PC-9 (cell line): ENCODE measurements around the gene LRP1B. TPM values are rescaled to one million over a fixed set of nuclear protein-coding genes. Genes with fewer than 3 reads are reported as not detected.

Experiments
- BruUV-seq: library from RNA; stranded (reverse); fragments of 400-500 nt; replicated peaks from 2 replicates; lab custom pipeline; 2021; lab: Mats Ljungman, UMichigan
- CTCF ChIA-PET: fragments of 300-600 bp; sonication (Branson Sonifier 250); formaldehyde crosslinking; loops from one replicate; lab custom pipeline; 2022; ENCODE audit warnings: antibody characterized with exemption; lab: Charles Lee
- POLR2A ChIA-PET: fragments of 300-600 bp; sonication (Branson Sonifier 250); formaldehyde crosslinking; loops from one replicate; lab custom pipeline; 2022; ENCODE audit warnings: antibody characterized with exemption; ENCODE audit not compliant: unreplicated experiment; lab: Charles Lee
- DNase-seq, 2 experiments: peaks; one replicate each; pipeline versions ENCODE4 v3.0.0 to v3.0.0-alpha.2; 2015 to 2022; ENCODE audit warnings: mixed read lengths in 1 of 2
- H2AFZ ChIP-seq: fragments of 200-600 bp; sonication (generic); 2 replicates; pipeline ENCODE4 v1.8.1; 2017; ENCODE audit warnings: antibody characterized with exemption
- H3F3A ChIP-seq: fragments of 200-600 bp; sonication (generic); 2 replicates; pipeline ENCODE4 v1.8.1; 2017; ENCODE audit warnings: antibody characterized with exemption, mild to moderate bottlenecking, low read depth; ENCODE audit not compliant: insufficient read depth
- H3K27ac ChIP-seq: fragments of 200-600 bp; sonication (generic); 2 replicates; pipeline ENCODE4 v1.6.1; 2016; ENCODE audit warnings: mixed run types
- H3K27me3 ChIP-seq: fragments of 200-600 bp; sonication (generic); 2 replicates; pipeline ENCODE4 v1.6.1; 2016; ENCODE audit warnings: low read depth, mixed run types; ENCODE audit not compliant: insufficient read depth
- H3K36me3 ChIP-seq: fragments of 200-600 bp; sonication (generic); 2 replicates; pipeline ENCODE4 v1.6.1; 2016; ENCODE audit warnings: low read depth, mixed run types
- H3K4me1 ChIP-seq: fragments of 200-600 bp; sonication (generic); replicated peaks from 2 replicates; pipeline ENCODE4 v1.6.1; 2016; ENCODE audit warnings: mixed run types; ENCODE audit not compliant: insufficient read depth
- H3K4me2 ChIP-seq: fragments of 200-600 bp; sonication (generic); 2 replicates; pipeline ENCODE4 v1.6.1; 2017; ENCODE audit warnings: mixed run types
- H3K4me3 ChIP-seq: fragments of 200-600 bp; sonication (generic); 2 replicates; pipeline ENCODE4 v1.6.1; 2016; ENCODE audit warnings: mixed run types
- H3K79me2 ChIP-seq: fragments of 200-600 bp; sonication (generic); 2 replicates; pipeline ENCODE4 v1.6.1; 2017; ENCODE audit warnings: low read depth, mixed run types
- H3K9me2 ChIP-seq: fragments of 200-600 bp; sonication (generic); 2 replicates; pipeline ENCODE4 v1.8.1; 2017; ENCODE audit warnings: mild to moderate bottlenecking; ENCODE audit not compliant: insufficient read depth
- H3K9me3 ChIP-seq: fragments of 200-600 bp; sonication (generic); 2 replicates; pipeline ENCODE4 v1.8.1; 2016; ENCODE audit warnings: low read depth; ENCODE audit not compliant: insufficient read depth
- H4K20me1 ChIP-seq: fragments of 200-600 bp; sonication (generic); 2 replicates; pipeline ENCODE4 v1.8.1; 2017; ENCODE audit not compliant: insufficient read depth
- EZH2 ChIP-seq: fragments of 200-600 bp; sonication (generic); IDR thresholded peaks from 2 replicates; pipeline ENCODE4 v1.8.0; 2017; ENCODE audit warnings: antibody characterized with exemption, low read depth
- intact Hi-C: fragments of 100-400 bp; cut with micrococcal nuclease; formaldehyde crosslinking; loops from one replicate; pipeline ENCODE4 v1.10.0; 2022; ENCODE audit not compliant: unreplicated experiment
- total RNA-seq: library from RNA; stranded (reverse); gene quantifications from 2 replicates; pipeline ENCODE4 v1.2.3, GENCODE V29; 2021
- TF ChIP-seq, protein P1 (sequence below): fragments of 200-600 bp; sonication (generic); conservative IDR thresholded peaks from 2 replicates; pipeline ENCODE4 v1.6.1; 2017; ENCODE audit warnings: mixed run types, antibody characterized with exemption, mild to moderate bottlenecking, moderate library complexity

Gene LRP1B
- total RNA-seq, 1 experiment from 2014 or later: 1.7 TPM

DNA sequence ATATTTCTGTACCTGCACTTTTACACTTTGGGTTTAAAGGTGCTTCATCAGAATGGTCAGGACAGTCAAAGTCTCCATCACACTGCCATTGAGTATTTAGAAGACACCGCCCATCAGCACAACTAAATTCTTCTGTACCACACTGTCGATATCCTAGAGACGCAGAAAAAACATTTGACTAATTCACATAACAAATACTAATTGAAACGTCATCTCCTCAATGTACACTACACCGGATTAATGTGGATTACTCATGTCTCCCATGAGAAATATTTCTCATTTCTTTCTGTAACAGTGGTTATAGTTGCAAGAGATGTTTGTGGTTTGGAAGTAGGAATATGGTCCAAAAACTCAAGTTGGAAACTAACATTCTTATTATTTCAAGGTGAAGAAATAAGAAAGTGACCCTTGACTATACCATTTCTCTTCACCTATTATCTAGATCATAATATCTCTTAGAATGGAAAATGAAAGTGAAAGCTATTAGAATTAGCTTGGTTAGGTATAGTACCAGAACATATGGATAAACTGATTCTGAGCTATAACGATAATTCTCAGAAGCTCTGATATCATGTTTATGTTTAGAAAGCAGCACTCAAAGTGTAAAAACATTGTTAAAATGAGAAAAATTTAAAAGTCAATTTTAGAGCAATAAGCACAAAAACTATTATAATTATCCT lies 1627.7 kb downstream of the LRP1B start:
- intact Hi-C loops: no loop called here
- Histone ChIP-seq H3K9me2 (peaks cover 5% of the 10 kb centered on the region; the same call in 1 of the 2 replicates), H3K9me3 (no peaks in the 10 kb centered on the region), H3K36me3 (no peaks in the 10 kb centered on the region), H4K20me1 (no peaks in the 10 kb centered on the region), H3K27me3 (no peaks in the 10 kb centered on the region), H3K4me3 (peak overlapping the region; percentile 18; the same call in 1 of the 2 replicates), H3K79me2 (no peaks in the 10 kb centered on the region), H3K4me1 (no peaks in the 10 kb centered on the region), H3F3A (no peaks in the 10 kb centered on the region), H3K27ac (no peak overlapping the region), H2AFZ (peak overlapping the region; percentile 20; the same call in 1 of the 2 replicates), H3K4me2 (peak overlapping the region; percentile 63)
- DNase-seq: peak in 1 of 2 experiments; percentile 64
- ChIA-PET CTCF (no interaction called here), POLR2A (no interaction called here)
- no peak for TF ChIP-seq EZH2
- TF ChIP-seq, protein P1, sequence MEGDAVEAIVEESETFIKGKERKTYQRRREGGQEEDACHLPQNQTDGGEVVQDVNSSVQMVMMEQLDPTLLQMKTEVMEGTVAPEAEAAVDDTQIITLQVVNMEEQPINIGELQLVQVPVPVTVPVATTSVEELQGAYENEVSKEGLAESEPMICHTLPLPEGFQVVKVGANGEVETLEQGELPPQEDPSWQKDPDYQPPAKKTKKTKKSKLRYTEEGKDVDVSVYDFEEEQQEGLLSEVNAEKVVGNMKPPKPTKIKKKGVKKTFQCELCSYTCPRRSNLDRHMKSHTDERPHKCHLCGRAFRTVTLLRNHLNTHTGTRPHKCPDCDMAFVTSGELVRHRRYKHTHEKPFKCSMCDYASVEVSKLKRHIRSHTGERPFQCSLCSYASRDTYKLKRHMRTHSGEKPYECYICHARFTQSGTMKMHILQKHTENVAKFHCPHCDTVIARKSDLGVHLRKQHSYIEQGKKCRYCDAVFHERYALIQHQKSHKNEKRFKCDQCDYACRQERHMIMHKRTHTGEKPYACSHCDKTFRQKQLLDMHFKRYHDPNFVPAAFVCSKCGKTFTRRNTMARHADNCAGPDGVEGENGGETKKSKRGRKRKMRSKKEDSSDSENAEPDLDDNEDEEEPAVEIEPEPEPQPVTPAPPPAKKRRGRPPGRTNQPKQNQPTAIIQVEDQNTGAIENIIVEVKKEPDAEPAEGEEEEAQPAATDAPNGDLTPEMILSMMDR: no peak
- BruUV-seq: no TSS peak

DNA sequence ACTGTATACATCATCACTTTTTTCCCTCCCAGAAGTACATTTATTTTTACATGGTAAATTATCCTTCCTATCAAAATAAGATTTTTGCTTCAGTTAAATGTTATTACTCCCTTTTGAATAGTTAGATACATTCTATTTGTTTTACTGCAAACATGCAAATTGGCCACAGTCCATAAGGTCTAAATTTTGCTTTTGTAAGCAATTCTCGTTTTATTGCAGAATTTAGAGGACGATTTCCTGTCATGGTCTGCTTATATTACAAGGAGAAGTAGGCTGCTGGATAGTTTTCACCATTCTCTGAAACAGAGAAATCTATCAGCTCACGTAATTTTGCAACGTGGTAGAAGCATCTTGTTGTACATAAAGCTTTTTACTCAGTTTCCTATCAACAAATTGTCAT lies 1632.5 kb downstream of the LRP1B start:
- H3F3A ChIP-seq: no peaks in the 10 kb centered on the region
- TF ChIP-seq, protein P1: no peak
- TF ChIP-seq EZH2: no peak
- H3K4me1 ChIP-seq: no peaks in the 10 kb centered on the region
- no peaks in the 10 kb centered on the region for H3K27me3 ChIP-seq
- H3K27ac ChIP-seq: no peak overlapping the region
- H3K9me3 ChIP-seq: no peaks in the 10 kb centered on the region
- no TSS peak for BruUV-seq
- ChIA-PET CTCF (no interaction called here), POLR2A (no interaction called here)
- no peaks in the 10 kb centered on the region for H3K79me2 ChIP-seq
- no peak overlapping the region for H3K4me2 ChIP-seq
- H4K20me1 ChIP-seq: no peaks in the 10 kb centered on the region
- intact Hi-C loops: no loop called here
- H3K36me3 ChIP-seq: no peaks in the 10 kb centered on the region
- no peak for DNase-seq
- no peak overlapping the region for H3K4me3 ChIP-seq
- H3K9me2 ChIP-seq: peaks cover 2% of the 10 kb centered on the region; the same call in 1 of the 2 replicates
- no peak overlapping the region for H2AFZ ChIP-seq

DNA sequence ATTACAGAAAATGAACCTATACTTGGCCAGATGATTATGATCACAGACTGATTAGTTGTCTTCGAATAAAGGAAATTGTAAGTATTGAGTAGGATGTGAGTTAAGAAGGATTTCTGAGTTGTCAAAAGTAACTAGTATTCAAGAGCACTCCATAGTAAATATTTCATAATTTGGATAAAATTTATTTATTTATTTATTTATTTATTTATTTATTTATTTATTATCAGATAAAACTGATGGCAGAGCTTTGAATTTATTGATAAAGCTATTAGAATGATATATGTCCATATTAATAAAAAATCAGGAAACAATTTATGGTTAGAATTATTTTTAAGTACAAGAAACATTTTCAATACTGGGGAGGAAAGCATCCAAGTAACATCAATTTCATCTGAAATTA lies 1634.1 kb downstream of the LRP1B start:
- no peak overlapping the region for H2AFZ ChIP-seq
- ChIA-PET POLR2A (no interaction called here), CTCF (no interaction called here)
- no peak overlapping the region for H3K4me2 ChIP-seq
- H4K20me1 ChIP-seq: no peaks in the 10 kb centered on the region
- no peaks in the 10 kb centered on the region for H3K4me1 ChIP-seq
- no peaks in the 10 kb centered on the region for H3K36me3 ChIP-seq
- no peaks in the 10 kb centered on the region for H3K9me2 ChIP-seq
- no TSS peak for BruUV-seq
- intact Hi-C loops: no loop called here
- TF ChIP-seq, protein P1: no peak
- no peaks in the 10 kb centered on the region for H3K79me2 ChIP-seq
- DNase-seq: no peak
- H3F3A ChIP-seq: no peaks in the 10 kb centered on the region
- H3K4me3 ChIP-seq: no peak overlapping the region
- H3K27me3 ChIP-seq: no peaks in the 10 kb centered on the region
- no peak overlapping the region for H3K27ac ChIP-seq
- H3K9me3 ChIP-seq: no peaks in the 10 kb centered on the region
